Thymus (tissue), 11 donors: ENCODE results near the gene SS18. TPM values are rescaled to one million over a fixed set of nuclear protein-coding genes. Genes with fewer than 3 reads are reported as not detected.

Experiments used
- DNase-seq, 9 donors: peaks; one replicate each; pipeline ENCODE4 v3.0.0-alpha.2; 2013; ENCODE audit warnings: low spot score in 9 of 9, low read depth in 6 of 9, missing footprints in 1 of 9
- H3K27ac ChIP-seq, 2 donors: one replicate each; pipeline ENCODE4 v1.5.1; 2013; ENCODE audit warnings: control low read depth in 1 of 2, low read depth in 1 of 2, low read length in 1 of 2, mild to moderate bottlenecking in 1 of 2, moderate library complexity in 1 of 2
- H3K27me3 ChIP-seq, 2 donors: one replicate each; pipeline ENCODE4 v1.5.1; 2013; ENCODE audit warnings: low read length in 1 of 2; ENCODE audit not compliant: control insufficient read depth in 2 of 2, insufficient read depth in 1 of 2
- H3K36me3 ChIP-seq, 2 donors: one replicate each; pipeline ENCODE4 v1.5.1; 2013; ENCODE audit warnings: low read length in 1 of 2, mild to moderate bottlenecking in 1 of 2, moderate library complexity in 1 of 2; ENCODE audit not compliant: control insufficient read depth in 2 of 2, insufficient read depth in 2 of 2
- H3K4me1 ChIP-seq, 2 donors: one replicate each; pipeline ENCODE4 v1.5.1; 2013; ENCODE audit warnings: low read length in 2 of 2; ENCODE audit not compliant: control insufficient read depth in 2 of 2, insufficient read depth in 2 of 2
- H3K4me3 ChIP-seq, 2 donors: one replicate each; pipeline ENCODE4 v1.5.1; 2013; ENCODE audit warnings: low read length in 2 of 2, control low read depth in 1 of 2, mild to moderate bottlenecking in 1 of 2
- H3K9me3 ChIP-seq, 2 donors: one replicate each; pipeline ENCODE4 v1.5.1; 2013; ENCODE audit warnings: low read length in 1 of 2, mild to moderate bottlenecking in 1 of 2; ENCODE audit not compliant: control insufficient read depth in 2 of 2, insufficient read depth in 1 of 2
- WGBS: extraction: QIAGEN DNeasy Blood & Tissue Kit; methylation state at CpG from one replicate; pipeline ENCODE4 v1.1.7; 2013; 5-methylcytosine and 5-hydroxymethylcytosine counted together
- polyA plus RNA-seq: library from polyadenylated mRNA; stranded (reverse); fragments of 200-250 nt; gene quantifications from one replicate; pipeline ENCODE4 v1.2.3, GENCODE V29; 2013
- total RNA-seq: library from RNA; stranded (reverse); fragments of 120-200 nt; gene quantifications from one replicate; pipeline ENCODE4 v1.2.4, GENCODE V29; 2013
- donor health status: healthy.

SS18 gene
- total and polyA plus RNA-seq, 2 donors, result 49.3 to 51.2 TPM

DNA sequence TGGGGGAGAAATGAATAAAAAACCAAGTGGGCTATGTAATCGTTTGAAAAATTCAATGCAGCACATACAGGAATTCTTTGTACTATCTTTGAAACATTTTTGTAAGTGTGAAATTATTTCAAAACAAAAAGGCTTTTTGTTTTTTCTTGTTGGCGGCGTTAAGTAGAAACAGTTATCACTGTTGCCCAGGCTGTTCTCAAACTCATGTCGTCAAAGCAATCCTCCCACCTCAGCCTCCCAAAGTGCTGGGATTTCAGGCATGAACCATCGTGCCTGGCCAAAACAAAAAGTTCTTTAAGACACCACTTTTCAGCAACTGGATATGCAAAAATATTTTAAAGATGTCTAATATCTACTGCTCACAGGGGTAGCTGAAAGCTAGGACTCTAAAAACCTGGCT is 5.4 kb downstream of the SS18 start:
- H3K4me1 ChIP-seq, result peaks cover 0 to 3% of the 10 kb centered on the region in 2 donors
- no peaks in the 10 kb centered on the region for H3K9me3 ChIP-seq
- H3K36me3 ChIP-seq, result peaks cover 7 to 23% of the 10 kb centered on the region in 2 donors
- no peak for DNase-seq
- no peaks in the 10 kb centered on the region for H3K27me3 ChIP-seq
- WGBS, result 97% methylated on average over 5 of the region's 5 CpGs
- H3K4me3 ChIP-seq, result no peak overlapping the region
- H3K27ac ChIP-seq, result no peak overlapping the region

DNA sequence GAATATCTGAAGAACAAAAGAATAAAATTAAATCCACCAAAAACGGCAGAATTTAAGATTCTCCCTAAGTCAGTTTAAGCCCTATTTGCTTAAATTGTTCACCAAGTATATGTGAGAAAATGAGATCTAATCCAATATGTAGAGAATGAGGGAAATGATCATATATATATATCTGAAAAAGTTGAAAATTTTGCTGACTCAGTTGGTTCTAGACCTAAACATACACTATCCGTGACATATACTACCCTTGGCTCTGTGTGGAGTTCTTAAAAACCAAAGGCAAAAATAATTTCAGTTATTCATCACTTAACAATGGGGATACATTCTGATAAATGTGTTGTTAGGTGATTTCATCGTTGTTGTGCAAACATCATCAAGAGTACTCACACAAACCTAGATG is 7.3 kb downstream of the SS18 start:
- WGBS, result 99% methylated on average over 3 of the region's 3 CpGs
- no peaks in the 10 kb centered on the region for H3K9me3 ChIP-seq
- peaks cover 7 to 27% of the 10 kb centered on the region in 2 donors for H3K36me3 ChIP-seq
- no peak for DNase-seq
- H3K4me3 ChIP-seq, result no peak overlapping the region
- no peaks in the 10 kb centered on the region for H3K27me3 ChIP-seq
- no peak overlapping the region for H3K27ac ChIP-seq
- H3K4me1 ChIP-seq, result no peaks in the 10 kb centered on the region

DNA sequence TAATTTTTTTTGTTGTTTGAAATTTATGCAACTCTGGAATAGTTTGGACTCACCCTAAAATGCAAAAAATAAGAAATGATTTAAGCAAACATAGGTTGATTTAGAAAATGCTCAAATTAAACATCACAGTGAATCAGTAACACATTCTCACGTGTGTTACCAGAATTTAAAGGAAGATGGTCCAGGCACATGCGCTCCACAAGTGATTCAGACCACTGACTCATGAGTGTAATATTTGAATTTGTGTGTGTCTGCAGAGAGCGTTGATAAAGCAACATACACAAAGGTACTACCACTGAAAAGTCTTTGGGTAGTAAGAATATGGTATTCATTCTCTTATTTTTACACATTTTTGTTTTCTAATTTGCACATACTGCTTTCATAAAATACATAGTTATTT is 7.9 kb downstream of the SS18 start:
- Histone ChIP-seq H3K27ac (no peak overlapping the region), H3K4me3 (no peak overlapping the region), H3K27me3 (no peaks in the 10 kb centered on the region), H3K36me3 (peaks cover 7 to 27% of the 10 kb centered on the region in 2 donors), H3K9me3 (no peaks in the 10 kb centered on the region), H3K4me1 (no peaks in the 10 kb centered on the region)
- 97% methylated on average over 3 of the region's 3 CpGs for WGBS
- DNase-seq, result no peak

DNA sequence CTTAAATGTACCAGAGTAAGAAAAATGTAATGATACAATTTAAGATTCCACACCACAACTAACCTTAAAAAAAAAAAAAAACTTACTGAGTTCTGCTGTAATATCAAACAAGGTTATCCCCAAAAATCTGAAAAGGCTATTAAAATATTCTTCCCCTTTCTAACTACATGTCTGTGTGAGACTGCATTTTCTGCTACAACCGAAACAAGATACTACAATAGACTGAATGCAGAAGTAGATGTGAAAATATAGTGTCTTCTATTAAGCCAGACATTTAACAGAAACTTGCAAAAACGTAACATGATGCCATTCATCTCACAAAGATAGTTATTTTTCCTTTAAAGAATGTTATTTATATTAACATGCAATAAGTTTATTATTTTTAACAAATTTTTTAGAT is 16.2 kb downstream of the SS18 start:
- H3K27me3 ChIP-seq, result no peaks in the 10 kb centered on the region
- DNase-seq, result no peak
- peaks cover 0 to 3% of the 10 kb centered on the region in 2 donors for H3K9me3 ChIP-seq
- WGBS, result 93% methylated on average over 2 of the region's 2 CpGs
- peaks cover 5 to 33% of the 10 kb centered on the region in 2 donors for H3K36me3 ChIP-seq
- no peak overlapping the region for H3K27ac ChIP-seq
- H3K4me1 ChIP-seq, result no peaks in the 10 kb centered on the region
- no peak overlapping the region for H3K4me3 ChIP-seq

DNA sequence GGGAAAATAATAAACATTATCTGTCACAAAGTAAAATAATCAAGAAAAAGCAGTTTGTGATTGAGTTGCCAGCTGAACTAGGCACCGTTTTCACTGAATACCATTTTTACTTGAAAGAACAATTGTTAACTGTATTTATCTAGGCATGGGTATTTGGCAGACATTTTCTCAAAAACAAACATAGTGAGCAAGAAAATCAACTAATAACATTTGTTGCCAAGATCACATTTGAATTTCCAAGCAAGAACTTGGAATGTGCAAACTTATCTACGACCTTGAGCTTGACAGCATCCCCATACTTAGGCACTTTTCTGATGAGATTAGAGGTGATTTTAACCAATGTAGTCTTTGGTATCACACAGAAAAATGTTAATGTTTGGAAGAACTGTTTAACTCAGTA is 16.7 kb downstream of the SS18 start:
- 96% methylated on average over 2 of the region's 2 CpGs for WGBS
- Histone ChIP-seq H3K4me1 (no peaks in the 10 kb centered on the region), H3K36me3 (peaks cover 5 to 37% of the 10 kb centered on the region in 2 donors), H3K27ac (no peak overlapping the region), H3K27me3 (no peaks in the 10 kb centered on the region), H3K4me3 (no peak overlapping the region), H3K9me3 (peaks cover 0 to 3% of the 10 kb centered on the region in 2 donors)
- DNase-seq, result no peak

DNA sequence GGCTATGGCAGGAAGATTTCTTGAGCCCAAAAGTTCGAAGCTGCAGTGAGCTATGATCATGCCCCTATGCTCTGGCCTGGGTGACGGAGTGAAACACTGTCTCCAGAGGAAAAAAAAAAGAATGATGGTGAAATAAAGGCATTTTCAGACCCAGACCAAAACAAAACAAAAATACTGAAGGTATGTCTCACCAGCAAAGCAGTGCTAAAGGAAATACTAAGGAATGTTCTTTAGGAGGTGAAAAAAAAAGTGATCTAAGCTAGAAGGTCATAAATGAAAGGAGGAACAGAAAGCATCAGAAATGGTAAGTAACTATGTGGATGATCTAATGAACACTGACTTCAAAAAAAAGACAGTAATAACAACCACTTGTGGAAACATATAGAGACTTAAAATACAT is 18.7 kb downstream of the SS18 start:
- peaks cover 11 to 51% of the 10 kb centered on the region in 2 donors for H3K36me3 ChIP-seq
- H3K4me3 ChIP-seq, result no peak overlapping the region
- WGBS, result 97% methylated on average over 2 of the region's 2 CpGs

DNA sequence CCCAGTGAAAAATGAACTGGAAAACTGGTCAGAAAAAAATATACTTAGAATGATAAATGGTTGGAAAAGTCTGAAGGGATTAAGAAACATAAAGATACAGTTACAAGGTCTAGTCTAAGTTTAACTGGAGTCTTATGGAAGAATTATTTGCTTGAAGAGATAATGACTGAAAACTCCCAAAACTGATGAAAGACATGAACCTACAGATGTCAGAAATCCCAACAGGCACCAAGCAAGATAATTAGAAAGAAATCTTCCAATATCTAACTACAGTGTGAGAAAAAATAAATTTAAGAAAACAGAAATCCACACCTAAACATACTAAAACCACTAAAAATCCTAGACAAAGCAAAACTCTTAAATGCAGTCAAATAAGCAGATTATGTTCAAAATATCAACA is 19.4 kb downstream of the SS18 start:
- Histone ChIP-seq H3K36me3 (peaks cover 11 to 49% of the 10 kb centered on the region in 2 donors), H3K9me3 (peaks cover 0 to 3% of the 10 kb centered on the region in 2 donors), H3K27me3 (no peaks in the 10 kb centered on the region), H3K27ac (no peak overlapping the region), H3K4me3 (no peak overlapping the region), H3K4me1 (no peaks in the 10 kb centered on the region)
- DNase-seq, result no peak

More for the DNA sequence above, 18.7 kb downstream of the SS18 start:
- Histone ChIP-seq H3K27ac (no peak overlapping the region), H3K4me1 (no peaks in the 10 kb centered on the region), H3K27me3 (no peaks in the 10 kb centered on the region), H3K9me3 (peaks cover 0 to 3% of the 10 kb centered on the region in 2 donors)
- DNase-seq, result no peak

DNA sequence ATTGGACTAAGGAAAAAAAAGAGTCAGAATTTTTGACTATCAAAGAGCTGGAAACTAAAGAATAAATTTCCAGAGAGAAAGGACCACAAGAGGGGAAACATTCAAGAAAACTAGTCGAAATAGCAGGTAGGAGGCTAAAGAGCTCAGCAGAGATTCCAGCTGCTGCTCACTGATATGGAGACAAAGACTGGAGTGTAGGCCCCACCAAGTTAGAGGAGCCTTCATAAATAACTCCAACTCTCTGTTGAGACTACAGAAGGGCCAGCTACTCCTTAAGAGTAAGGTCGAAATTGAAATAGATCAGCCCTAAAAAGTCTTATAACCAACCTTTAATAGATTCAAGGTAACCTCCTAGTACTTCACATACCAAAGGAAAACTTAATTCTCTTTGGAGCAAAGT is 31.1 kb downstream of the SS18 start:
- Histone ChIP-seq H3K27me3 (no peaks in the 10 kb centered on the region), H3K36me3 (peaks cover 6 to 17% of the 10 kb centered on the region in 2 donors), H3K4me1 (no peaks in the 10 kb centered on the region), H3K4me3 (no peak overlapping the region), H3K27ac (no peak overlapping the region), H3K9me3 (no peaks in the 10 kb centered on the region)
- DNase-seq, result no peak
- WGBS, result 93% methylated on average over 2 of the region's 2 CpGs

DNA sequence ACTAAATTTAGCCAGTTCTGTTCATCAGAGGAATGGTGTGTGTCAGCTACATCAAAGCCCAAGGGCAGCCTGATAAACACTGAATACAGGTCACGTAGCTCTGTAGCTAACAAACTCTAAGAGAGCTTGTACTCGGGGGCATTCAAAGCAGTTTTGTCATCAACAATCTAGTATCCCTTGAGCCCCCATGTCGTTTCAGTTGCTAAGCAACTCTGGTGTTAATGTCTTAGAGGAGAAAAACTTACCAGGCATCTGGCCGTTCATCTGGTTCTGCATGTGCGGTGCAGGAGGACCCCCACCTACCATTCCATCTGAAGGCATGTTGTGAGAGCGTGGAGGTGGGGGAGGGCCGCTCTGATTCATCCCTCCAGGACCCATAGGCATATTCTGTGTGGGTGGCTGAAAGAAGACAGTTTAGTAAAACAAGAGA is 33.1 kb downstream of the SS18 start:
- Histone ChIP-seq H3K36me3 (peaks cover 8 to 25% of the 10 kb centered on the region in 2 donors), H3K9me3 (no peaks in the 10 kb centered on the region), H3K27me3 (no peaks in the 10 kb centered on the region), H3K4me1 (no peaks in the 10 kb centered on the region), H3K4me3 (no peak overlapping the region), H3K27ac (no peak overlapping the region)
- DNase-seq, result peak in 1 of 9 donors; percentile 2
- WGBS, result 96% methylated on average over 7 of the region's 7 CpGs

DNA sequence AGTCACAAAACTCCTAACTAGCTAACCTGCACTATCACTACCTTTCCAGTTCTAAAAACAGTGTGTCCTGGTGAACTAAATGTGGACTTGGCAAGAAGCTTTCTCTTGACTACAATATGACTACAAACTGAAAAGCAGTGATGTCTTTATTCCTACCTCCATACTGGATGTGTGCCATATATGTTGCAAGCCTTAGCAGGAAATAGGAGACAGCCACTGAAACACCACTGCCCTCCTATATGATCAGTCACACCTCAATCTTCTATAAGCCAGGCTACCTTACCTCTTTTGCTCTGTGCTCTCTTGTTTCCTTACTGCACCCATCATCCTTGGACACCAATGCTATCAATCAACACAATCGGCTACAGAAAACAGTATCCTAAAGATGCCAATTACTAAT is 34.1 kb downstream of the SS18 start:
- Histone ChIP-seq H3K36me3 (peaks cover 8 to 33% of the 10 kb centered on the region in 2 donors), H3K27me3 (no peaks in the 10 kb centered on the region), H3K4me1 (no peaks in the 10 kb centered on the region), H3K27ac (no peak overlapping the region), H3K4me3 (no peak overlapping the region), H3K9me3 (no peaks in the 10 kb centered on the region)
- DNase-seq, result no peak
- 99% methylated on average over 1 of the region's 1 CpG for WGBS
